B cell (primary cell): Measurements from ENCODE around the gene PLA2G2D.

Experiments used
- CTCF ChIP-seq: fragments of 200-600 bp; IDR thresholded peaks from one replicate; pipeline ENCODE4 v1.8.0; 2022; ENCODE audit warnings: antibody characterized with exemption, mild to moderate bottlenecking
- EZH2 ChIP-seq: IDR thresholded peaks from 2 replicates; pipeline ENCODE4 v1.6.1; 2012; ENCODE audit warnings: borderline replicate concordance, low read depth, mild to moderate bottlenecking, moderate library complexity, low read length; ENCODE audit not compliant: insufficient read depth, poor library complexity, severe bottlenecking

GRCh38 chr1:20087668-20088067 lies 31.7 kb downstream of the PLA2G2D start:
- TF ChIP-seq CTCF (peak; percentile 46), EZH2 (no peak)
